ENCODE measurements around the gene ARID5B. TPM values are rescaled to one million over a fixed set of nuclear protein-coding genes. Genes with fewer than 3 reads are reported as not detected.

ARID5B gene
- total RNA-seq, 1 donor: 94.1 TPM

- Histone ChIP-seq H3K4me1 (ENCODE audit: insufficient read depth, low read length) (peaks cover 19% of the 10 kb centered on the region), H3K4me3 (ENCODE audit: insufficient read depth, low read length) (no peak overlapping the region), H4K20me1 (ENCODE audit: insufficient read depth, low read length) (peaks cover 54% of the 10 kb centered on the region), H2AFZ (ENCODE audit: low read length) (no peak overlapping the region), H3K36me3 (ENCODE audit: insufficient read depth, low read length) (peaks cover 5% of the 10 kb centered on the region), H3K79me2 (ENCODE audit: insufficient read depth, low read length) (peaks cover 60% of the 10 kb centered on the region), H3K27me3 (ENCODE audit: insufficient read depth, low read length) (no peaks in the 10 kb centered on the region), H3K4me2 (ENCODE audit: insufficient read depth, low read length) (peak overlapping the region; percentile 10), H3K9me3 (ENCODE audit: low read depth, low read length) (no peaks in the 10 kb centered on the region), H3K27ac (ENCODE audit: low read depth, low read length) (peak overlapping the region; percentile 3)
- TF ChIP-seq CTCF (IDR thresholded peaks at IDR 0.05; ENCODE audit: extremely low read depth, low read depth, low read length): no peak
- DNase-seq (ENCODE audit: insufficient read length, low spot score, missing footprints): peak; percentile 76
Measured at GRCh38 chr10:61923210-61923949, 21.9 kb downstream of the ARID5B start.

- Histone ChIP-seq H2AFZ (ENCODE audit: low read length) (no peak overlapping the region), H4K20me1 (ENCODE audit: insufficient read depth, low read length) (peaks cover 54% of the 10 kb centered on the region), H3K79me2 (ENCODE audit: insufficient read depth, low read length) (peaks cover 65% of the 10 kb centered on the region), H3K4me2 (ENCODE audit: insufficient read depth, low read length) (no peak overlapping the region), H3K4me1 (ENCODE audit: insufficient read depth, low read length) (peaks cover 19% of the 10 kb centered on the region), H3K9me3 (ENCODE audit: low read depth, low read length) (no peaks in the 10 kb centered on the region), H3K27me3 (ENCODE audit: insufficient read depth, low read length) (no peaks in the 10 kb centered on the region), H3K27ac (ENCODE audit: low read depth, low read length) (peak overlapping the region; percentile 3), H3K36me3 (ENCODE audit: insufficient read depth, low read length) (peaks cover 5% of the 10 kb centered on the region), H3K4me3 (ENCODE audit: insufficient read depth, low read length) (no peak overlapping the region)
- no peak for TF ChIP-seq CTCF (IDR thresholded peaks at IDR 0.05; ENCODE audit: extremely low read depth, low read depth, low read length)
- DNase-seq (ENCODE audit: insufficient read length, low spot score, missing footprints): no peak
Measured at GRCh38 chr10:61923950-61924274, 22.4 kb downstream of the ARID5B start.

DNA sequence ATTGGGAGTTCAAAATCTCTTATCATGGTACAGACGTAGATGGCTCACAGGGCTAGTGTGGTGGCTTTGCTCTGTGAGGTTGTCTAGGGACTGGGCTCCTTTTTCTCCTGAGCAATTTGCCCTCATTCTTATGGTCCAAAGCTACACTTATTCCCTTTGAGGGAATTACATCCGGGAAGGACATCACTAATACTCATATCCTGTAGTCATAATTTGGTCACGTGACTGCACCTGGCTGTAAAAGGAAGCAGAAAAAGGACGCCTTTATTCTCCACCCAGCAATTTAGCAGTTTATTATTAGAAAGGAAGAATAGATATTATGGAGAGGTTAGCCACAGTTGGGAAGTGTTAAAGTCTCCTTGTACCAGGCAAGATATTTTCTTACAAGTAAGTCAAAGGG is 28.1 kb downstream of the ARID5B start:
- no peak overlapping the region for H2AFZ ChIP-seq (ENCODE audit: low read length)
- H3K79me2 ChIP-seq (ENCODE audit: insufficient read depth, low read length): peaks cover 53% of the 10 kb centered on the region
- H3K27me3 ChIP-seq (ENCODE audit: insufficient read depth, low read length): no peaks in the 10 kb centered on the region
- H3K36me3 ChIP-seq (ENCODE audit: insufficient read depth, low read length): peaks cover 7% of the 10 kb centered on the region
- no peaks in the 10 kb centered on the region for H3K4me1 ChIP-seq (ENCODE audit: insufficient read depth, low read length)
- no peak overlapping the region for H3K4me2 ChIP-seq (ENCODE audit: insufficient read depth, low read length)
- no peak overlapping the region for H3K27ac ChIP-seq (ENCODE audit: low read depth, low read length)
- H3K4me3 ChIP-seq (ENCODE audit: insufficient read depth, low read length): no peak overlapping the region
- no peak for TF ChIP-seq CTCF (IDR thresholded peaks at IDR 0.05; ENCODE audit: extremely low read depth, low read depth, low read length)
- peaks cover 38% of the 10 kb centered on the region for H4K20me1 ChIP-seq (ENCODE audit: insufficient read depth, low read length)
- H3K9me3 ChIP-seq (ENCODE audit: low read depth, low read length): no peaks in the 10 kb centered on the region
- no peak for DNase-seq (ENCODE audit: insufficient read length, low spot score, missing footprints)

DNA sequence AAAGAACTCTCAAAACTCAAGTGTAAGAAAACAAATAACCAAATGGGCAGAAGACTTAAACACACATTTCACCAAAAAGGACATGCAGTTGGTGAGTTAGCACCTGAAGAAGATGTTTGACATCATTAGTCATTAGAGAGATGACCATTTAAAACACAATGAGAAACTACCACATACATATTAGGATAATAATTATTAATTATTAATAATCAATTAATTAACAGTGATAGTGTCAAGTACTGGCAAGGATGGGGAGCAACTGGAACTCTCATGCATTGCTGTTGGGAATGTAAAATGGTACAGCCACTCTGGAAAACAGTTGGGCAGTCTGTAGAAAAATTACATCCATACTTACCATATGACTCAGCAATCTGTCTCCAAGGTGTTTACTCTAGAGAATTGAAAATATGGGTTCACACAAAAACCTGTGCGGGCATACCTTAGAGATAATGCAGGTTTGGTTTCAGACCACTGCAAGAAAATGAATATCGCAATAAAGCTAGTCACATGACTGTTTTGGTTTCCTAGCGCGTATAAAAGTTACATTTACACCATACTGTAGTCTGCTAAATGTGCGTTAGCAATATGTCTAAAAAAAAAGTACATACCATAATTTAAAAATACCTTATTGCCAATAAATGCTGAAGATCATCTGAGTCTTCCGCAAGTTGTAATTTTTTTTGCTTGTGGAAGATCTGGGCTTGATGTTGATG is 30.3 kb downstream of the ARID5B start:
- no peak for DNase-seq (ENCODE audit: insufficient read length, low spot score, missing footprints)
- TF ChIP-seq CTCF (IDR thresholded peaks at IDR 0.05; ENCODE audit: extremely low read depth, low read depth, low read length): no peak
- Histone ChIP-seq H3K9me3 (ENCODE audit: low read depth, low read length) (no peaks in the 10 kb centered on the region), H2AFZ (ENCODE audit: low read length) (no peak overlapping the region), H3K4me1 (ENCODE audit: insufficient read depth, low read length) (no peaks in the 10 kb centered on the region), H4K20me1 (ENCODE audit: insufficient read depth, low read length) (peaks cover 31% of the 10 kb centered on the region), H3K4me3 (ENCODE audit: insufficient read depth, low read length) (no peak overlapping the region), H3K27me3 (ENCODE audit: insufficient read depth, low read length) (no peaks in the 10 kb centered on the region), H3K79me2 (ENCODE audit: insufficient read depth, low read length) (peaks cover 55% of the 10 kb centered on the region), H3K36me3 (ENCODE audit: insufficient read depth, low read length) (peaks cover 7% of the 10 kb centered on the region), H3K4me2 (ENCODE audit: insufficient read depth, low read length) (no peak overlapping the region), H3K27ac (ENCODE audit: low read depth, low read length) (no peak overlapping the region)
